ENCODE data around the gene RRP8.
A peak's percentile ranks its signal among the peaks of the same experiment; 100 is the strongest.

Gene RRP8

DNA sequence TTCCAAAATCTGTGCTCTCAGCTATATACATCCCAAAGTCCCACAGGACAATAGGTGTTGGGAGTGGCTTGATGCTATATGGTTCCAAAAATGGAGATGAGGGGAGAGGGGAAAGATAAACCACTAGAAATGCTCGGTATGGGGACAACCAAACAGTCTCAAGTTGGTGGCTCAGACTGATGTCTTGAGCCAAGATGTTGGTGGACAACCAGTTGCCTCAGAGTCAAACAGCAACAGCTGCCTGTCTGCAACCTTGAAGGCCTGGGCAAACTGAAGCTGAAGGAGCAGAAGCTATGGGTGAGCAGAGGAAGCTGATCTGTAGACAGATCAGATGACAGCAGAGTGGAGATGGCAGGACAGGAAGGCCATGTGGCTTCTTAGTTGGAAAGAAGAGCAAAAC is 4.0 kb downstream of the RRP8 start:
- Histone ChIP-seq H3K9me3 (ENCODE audit: control insufficient read depth in 2 of 2, low read length in 2 of 2) (no peaks in the 10 kb centered on the region), H3K4me1 (ENCODE audit: control insufficient read depth, insufficient read depth, low read length) (peaks cover 66% of the 10 kb centered on the region), H3K36me3 (ENCODE audit: control insufficient read depth in 2 of 2, insufficient read depth in 2 of 2, low read length in 2 of 2) (peaks cover 36 to 38% of the 10 kb centered on the region in 2 donors), H3K9ac (ENCODE audit: low read length in 2 of 2) (no peak overlapping the region), H3K4me3 (ENCODE audit: low read length in 2 of 2) (no peak overlapping the region), H3K27ac (ENCODE audit: low read length) (peak overlapping the region; percentile 85), H3K27me3 (ENCODE audit: control insufficient read depth in 1 of 2, insufficient read depth in 2 of 2, low read length in 2 of 2) (no peaks in the 10 kb centered on the region)

DNA sequence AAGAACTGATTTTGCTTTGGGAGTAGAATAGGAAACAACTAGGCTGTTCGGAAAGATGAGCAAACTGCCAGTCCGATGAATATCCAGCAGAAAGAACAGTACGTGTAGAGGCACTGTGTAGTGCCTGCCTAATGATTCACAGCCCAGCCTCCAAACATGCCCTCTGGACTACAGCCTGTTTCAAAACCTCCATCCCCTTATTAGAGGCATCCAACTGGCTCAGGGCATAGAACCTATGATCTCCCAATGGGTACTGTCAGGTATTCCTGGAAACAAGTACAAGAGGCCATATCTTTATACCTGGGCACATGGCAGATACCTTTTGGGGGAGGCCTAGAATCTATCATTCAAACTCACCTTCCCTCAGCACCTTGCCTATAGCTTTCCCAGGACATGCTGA is 4.9 kb downstream of the RRP8 start:
- Histone ChIP-seq H3K4me1 (ENCODE audit: control insufficient read depth, insufficient read depth, low read length) (peaks cover 70% of the 10 kb centered on the region), H3K27ac (ENCODE audit: low read length) (peak overlapping the region; percentile 85), H3K36me3 (ENCODE audit: control insufficient read depth in 2 of 2, insufficient read depth in 2 of 2, low read length in 2 of 2) (peaks cover 36 to 39% of the 10 kb centered on the region in 2 donors)

DNA sequence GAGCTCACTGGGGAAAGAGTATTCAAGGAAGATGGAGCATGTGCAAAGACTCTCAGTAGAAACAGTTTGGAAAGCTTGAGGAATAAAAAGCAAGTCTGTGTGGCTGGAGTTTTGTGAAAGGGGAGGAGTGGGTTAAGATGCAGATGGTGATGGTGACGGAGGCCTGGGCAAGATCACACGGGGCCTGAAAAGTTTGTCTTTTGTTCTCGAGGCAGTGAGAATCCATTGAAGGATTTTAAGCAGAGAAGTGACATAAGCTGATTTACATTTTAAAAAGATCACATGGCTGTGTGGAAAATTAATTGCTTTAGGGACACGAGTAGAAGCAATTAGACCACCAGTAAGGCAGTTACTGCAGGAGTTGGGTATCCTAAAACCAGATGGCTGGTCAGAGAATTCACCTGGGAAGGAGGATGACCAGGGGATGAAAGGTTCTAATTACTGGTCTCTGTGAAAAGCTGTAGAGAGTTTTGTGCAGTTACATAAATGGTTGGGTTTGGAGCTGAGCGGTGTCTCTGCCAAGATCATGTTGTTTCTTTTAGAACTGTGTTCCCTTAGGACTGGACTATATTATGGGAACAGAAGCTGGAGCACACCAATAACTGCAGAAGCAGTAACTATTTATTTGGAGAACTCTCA is 7.1 kb downstream of the RRP8 start:
- Histone ChIP-seq H3K27me3 (ENCODE audit: control insufficient read depth in 1 of 2, insufficient read depth in 2 of 2, low read length in 2 of 2) (no peaks in the 10 kb centered on the region), H3K4me1 (ENCODE audit: control insufficient read depth, insufficient read depth, low read length) (peaks cover 60% of the 10 kb centered on the region), H3K27ac (ENCODE audit: low read length) (peak overlapping the region; percentile 85), H3K36me3 (ENCODE audit: control insufficient read depth in 2 of 2, insufficient read depth in 2 of 2, low read length in 2 of 2) (peaks cover 35 to 37% of the 10 kb centered on the region in 2 donors), H3K9me3 (ENCODE audit: control insufficient read depth in 2 of 2, low read length in 2 of 2) (no peaks in the 10 kb centered on the region), H3K4me3 (ENCODE audit: low read length in 2 of 2) (peak overlapping the region in 1 of 2 donors; percentile 36), H3K9ac (ENCODE audit: low read length in 2 of 2) (peak overlapping the region; percentile 4 to 62)

More for the DNA sequence above, 4.9 kb downstream of the RRP8 start:
- Histone ChIP-seq H3K9ac (ENCODE audit: low read length in 2 of 2) (peak overlapping the region in 1 of 2 donors; percentile 24), H3K4me3 (ENCODE audit: low read length in 2 of 2) (no peak overlapping the region), H3K9me3 (ENCODE audit: control insufficient read depth in 2 of 2, low read length in 2 of 2) (no peaks in the 10 kb centered on the region), H3K27me3 (ENCODE audit: control insufficient read depth in 1 of 2, insufficient read depth in 2 of 2, low read length in 2 of 2) (no peaks in the 10 kb centered on the region)

DNA sequence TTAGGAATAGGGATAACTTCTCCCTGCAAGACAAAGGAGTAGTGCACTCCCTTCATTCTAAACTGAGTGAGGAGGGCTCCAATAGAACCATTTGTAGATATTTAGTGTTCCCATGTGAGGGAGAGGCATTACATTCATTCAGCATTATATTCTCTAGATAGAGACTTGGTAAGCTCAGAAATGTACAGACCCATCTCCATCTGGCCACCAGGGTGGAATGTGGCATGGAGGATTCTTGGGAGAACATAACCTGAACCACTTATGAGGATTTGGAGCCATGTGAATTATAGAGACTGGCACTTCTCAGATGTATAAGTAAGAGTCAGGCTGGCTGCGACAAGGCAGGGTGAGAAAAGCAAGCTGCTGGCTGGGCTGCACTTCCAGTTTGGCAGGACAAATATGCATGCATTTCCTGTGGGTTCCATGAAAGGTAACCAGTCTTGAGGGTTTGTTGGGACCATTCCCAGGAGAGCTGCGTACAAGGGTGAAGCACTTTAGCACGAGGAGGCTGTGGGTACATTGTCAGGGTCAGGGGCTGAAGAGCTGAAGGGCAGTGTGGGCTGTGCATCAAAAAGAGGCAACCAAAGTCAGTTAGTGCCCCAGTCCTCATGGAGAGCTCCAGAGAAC is 9.2 kb downstream of the RRP8 start:
- Histone ChIP-seq H3K9me3 (ENCODE audit: control insufficient read depth in 2 of 2, low read length in 2 of 2) (no peaks in the 10 kb centered on the region), H3K27ac (ENCODE audit: low read length) (peak overlapping the region; percentile 76), H3K36me3 (ENCODE audit: control insufficient read depth in 2 of 2, insufficient read depth in 2 of 2, low read length in 2 of 2) (peaks cover 14 to 16% of the 10 kb centered on the region in 2 donors)

DNA sequence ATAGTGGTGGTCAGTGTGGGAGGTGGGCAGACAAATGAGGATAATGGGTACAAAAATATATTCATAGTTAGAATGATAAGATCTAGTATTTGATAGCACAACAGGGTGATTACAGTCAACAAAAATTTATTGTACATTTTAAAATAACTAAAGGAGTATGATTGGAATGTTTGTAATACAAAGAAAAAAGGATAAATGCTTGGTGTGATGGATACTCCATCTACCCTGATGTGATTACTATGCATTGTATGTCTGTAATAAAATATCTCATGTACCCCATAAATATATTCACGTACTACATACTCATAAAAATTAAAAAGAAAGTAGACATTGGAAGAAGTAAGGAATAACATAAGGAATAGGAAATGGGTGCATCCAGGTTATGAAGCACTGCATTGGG is 15.4 kb downstream of the RRP8 start:
- Histone ChIP-seq H3K36me3 (ENCODE audit: control insufficient read depth in 2 of 2, insufficient read depth in 2 of 2, low read length in 2 of 2) (peaks cover 0 to 5% of the 10 kb centered on the region in 2 donors), H3K9ac (ENCODE audit: low read length in 2 of 2) (peak overlapping the region in 1 of 2 donors; percentile 25), H3K9me3 (ENCODE audit: control insufficient read depth in 2 of 2, low read length in 2 of 2) (peaks cover 0 to 4% of the 10 kb centered on the region in 2 donors), H3K27ac (ENCODE audit: low read length) (peak overlapping the region; percentile 58), H3K4me1 (ENCODE audit: control insufficient read depth, insufficient read depth, low read length) (peaks cover 17% of the 10 kb centered on the region), H3K27me3 (ENCODE audit: control insufficient read depth in 1 of 2, insufficient read depth in 2 of 2, low read length in 2 of 2) (no peaks in the 10 kb centered on the region), H3K4me3 (ENCODE audit: low read length in 2 of 2) (peak overlapping the region in 1 of 2 donors; percentile 36)

More for the DNA sequence above, 9.2 kb downstream of the RRP8 start:
- H3K4me1 ChIP-seq (ENCODE audit: control insufficient read depth, insufficient read depth, low read length) = peaks cover 45% of the 10 kb centered on the region
- H3K9ac ChIP-seq (ENCODE audit: low read length in 2 of 2) = no peak overlapping the region
- no peaks in the 10 kb centered on the region for H3K27me3 ChIP-seq (ENCODE audit: control insufficient read depth in 1 of 2, insufficient read depth in 2 of 2, low read length in 2 of 2)
- H3K4me3 ChIP-seq (ENCODE audit: low read length in 2 of 2) = no peak overlapping the region

DNA sequence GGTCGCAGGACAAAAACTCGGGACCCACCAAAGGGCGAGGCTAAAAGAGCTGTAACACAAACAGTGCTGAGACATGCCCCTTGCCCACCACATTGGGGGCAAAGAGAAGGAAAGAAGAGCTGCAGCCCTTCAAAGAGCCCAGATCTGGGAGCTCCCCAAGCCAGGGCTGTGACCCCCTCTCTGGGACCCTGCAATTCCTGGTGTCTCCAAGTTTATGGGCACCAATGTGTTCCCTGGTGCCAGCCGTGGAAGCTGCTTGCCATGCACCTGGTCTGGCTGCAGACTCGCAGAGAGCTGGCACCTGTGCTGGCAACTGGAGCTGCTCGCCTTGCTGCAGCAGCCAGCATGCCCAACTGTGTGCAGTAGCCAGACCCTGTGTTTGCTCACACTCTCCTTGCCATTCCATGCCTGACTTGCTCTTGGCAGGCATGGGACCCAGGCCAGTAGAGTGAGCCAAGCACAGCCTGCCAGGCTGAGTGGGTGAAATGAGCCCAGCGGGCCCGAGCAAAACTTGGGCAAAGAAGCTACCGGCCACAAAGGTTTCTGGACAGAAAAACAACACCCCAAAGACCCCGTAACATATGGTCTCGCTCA is 16.0 kb downstream of the RRP8 start:
- peak overlapping the region; percentile 3 to 25 for H3K9ac ChIP-seq (ENCODE audit: low read length in 2 of 2)
- H3K4me1 ChIP-seq (ENCODE audit: control insufficient read depth, insufficient read depth, low read length) = peaks cover 17% of the 10 kb centered on the region
- H3K27me3 ChIP-seq (ENCODE audit: control insufficient read depth in 1 of 2, insufficient read depth in 2 of 2, low read length in 2 of 2) = no peaks in the 10 kb centered on the region
- H3K9me3 ChIP-seq (ENCODE audit: control insufficient read depth in 2 of 2, low read length in 2 of 2) = peaks cover 0 to 4% of the 10 kb centered on the region in 2 donors
- peaks cover 0 to 5% of the 10 kb centered on the region in 2 donors for H3K36me3 ChIP-seq (ENCODE audit: control insufficient read depth in 2 of 2, insufficient read depth in 2 of 2, low read length in 2 of 2)
- H3K4me3 ChIP-seq (ENCODE audit: low read length in 2 of 2) = peak overlapping the region; percentile 36
- H3K27ac ChIP-seq (ENCODE audit: low read length) = peak overlapping the region; percentile 58

DNA sequence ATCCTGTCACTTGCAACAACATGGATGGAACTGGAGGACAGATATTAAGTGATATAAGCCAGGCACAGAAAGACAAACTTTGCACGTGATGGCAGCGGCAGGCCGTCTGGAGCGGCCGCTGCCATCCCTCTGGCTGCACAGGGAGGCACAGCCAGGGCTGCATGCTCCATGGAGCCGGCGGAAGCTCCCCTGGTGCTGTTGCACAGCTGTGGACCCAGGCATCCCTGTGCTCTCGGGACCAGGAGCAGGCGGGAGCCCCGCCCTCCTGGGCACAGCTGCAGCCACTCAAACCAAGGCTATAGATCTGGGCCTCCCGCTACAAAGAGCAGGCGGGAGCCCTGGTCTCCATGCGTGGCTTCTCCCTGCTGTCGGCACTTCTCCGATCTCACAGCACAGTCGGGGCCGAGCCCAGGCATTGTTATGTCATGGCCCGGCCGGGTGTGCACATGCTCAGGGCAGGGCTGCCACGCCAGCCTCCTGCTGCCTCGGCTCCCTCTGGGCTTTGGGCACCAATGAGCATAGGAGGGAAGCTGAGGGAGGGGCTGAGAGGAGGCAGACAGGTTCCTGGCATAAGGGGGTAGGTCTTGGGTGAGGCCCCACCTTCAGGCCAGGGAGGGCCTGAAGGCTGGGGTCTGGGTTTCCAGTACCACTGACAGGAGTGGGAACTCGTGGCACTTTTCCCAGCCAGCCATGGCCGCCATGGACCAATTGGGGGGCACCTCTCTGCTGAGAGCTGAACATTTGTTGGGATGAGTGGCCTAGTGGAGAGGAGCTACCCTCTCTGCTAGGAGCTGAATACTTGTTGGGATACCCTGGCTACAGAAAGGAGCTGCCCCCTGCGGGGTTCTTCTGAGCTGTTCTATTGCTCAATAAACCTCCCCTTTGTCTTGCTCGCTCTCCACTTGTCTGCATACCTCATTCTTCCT is 16.7 kb downstream of the RRP8 start:
- Histone ChIP-seq H3K27ac (ENCODE audit: low read length) (peak overlapping the region; percentile 58), H3K9ac (ENCODE audit: low read length in 2 of 2) (no peak overlapping the region), H3K36me3 (ENCODE audit: control insufficient read depth in 2 of 2, insufficient read depth in 2 of 2, low read length in 2 of 2) (no peaks in the 10 kb centered on the region)

DNA sequence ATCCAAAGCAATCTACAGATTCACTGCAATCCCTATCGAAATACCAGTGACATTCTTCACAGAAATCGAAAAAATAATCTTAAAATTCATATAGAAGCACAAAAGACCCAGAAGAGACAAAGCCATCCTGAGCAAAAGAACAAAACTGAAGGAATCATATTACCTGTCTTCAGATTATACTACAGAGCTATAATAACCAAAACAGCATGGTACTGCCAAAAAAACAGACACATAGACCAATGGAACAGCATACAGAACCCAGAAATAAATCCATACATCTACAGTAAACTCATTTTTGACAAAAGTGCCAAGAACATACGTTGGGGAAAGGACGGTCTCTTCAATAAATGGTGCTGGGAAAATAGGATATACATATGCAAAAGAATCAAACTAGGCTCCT is 18.9 kb downstream of the RRP8 start:
- H3K4me3 ChIP-seq (ENCODE audit: low read length in 2 of 2) = no peak overlapping the region

More for the DNA sequence above, 16.7 kb downstream of the RRP8 start:
- H3K27me3 ChIP-seq (ENCODE audit: control insufficient read depth in 1 of 2, insufficient read depth in 2 of 2, low read length in 2 of 2) = no peaks in the 10 kb centered on the region
- peaks cover 0 to 4% of the 10 kb centered on the region in 2 donors for H3K9me3 ChIP-seq (ENCODE audit: control insufficient read depth in 2 of 2, low read length in 2 of 2)
- peak overlapping the region; percentile 22 to 47 for H3K4me3 ChIP-seq (ENCODE audit: low read length in 2 of 2)
- peaks cover 17% of the 10 kb centered on the region for H3K4me1 ChIP-seq (ENCODE audit: control insufficient read depth, insufficient read depth, low read length)

DNA sequence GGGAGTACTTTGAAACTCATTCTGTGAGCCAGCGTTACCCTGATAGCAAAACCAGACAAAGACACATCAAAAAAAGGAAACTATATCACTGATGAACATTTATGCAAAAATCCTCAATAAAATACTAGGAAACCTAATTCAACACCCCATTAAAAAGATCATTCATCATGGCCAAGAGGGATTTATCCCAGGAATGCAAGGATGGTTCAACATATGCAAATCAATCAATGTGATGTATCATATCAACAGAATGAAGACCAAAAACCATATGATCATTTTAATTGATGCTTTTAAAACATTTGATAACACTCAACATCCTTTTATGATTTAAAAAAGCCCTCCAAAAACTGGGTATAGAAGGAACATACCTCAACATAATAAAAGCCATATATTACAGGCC is 19.8 kb downstream of the RRP8 start:
- H3K36me3 ChIP-seq (ENCODE audit: control insufficient read depth in 2 of 2, insufficient read depth in 2 of 2, low read length in 2 of 2) = no peaks in the 10 kb centered on the region
- H3K9ac ChIP-seq (ENCODE audit: low read length in 2 of 2) = no peak overlapping the region
- no peak overlapping the region for H3K27ac ChIP-seq (ENCODE audit: low read length)
- no peak overlapping the region for H3K4me3 ChIP-seq (ENCODE audit: low read length in 2 of 2)
- peaks cover 0 to 4% of the 10 kb centered on the region in 2 donors for H3K9me3 ChIP-seq (ENCODE audit: control insufficient read depth in 2 of 2, low read length in 2 of 2)
- H3K4me1 ChIP-seq (ENCODE audit: control insufficient read depth, insufficient read depth, low read length) = peaks cover 23% of the 10 kb centered on the region
- no peaks in the 10 kb centered on the region for H3K27me3 ChIP-seq (ENCODE audit: control insufficient read depth in 1 of 2, insufficient read depth in 2 of 2, low read length in 2 of 2)

More for the DNA sequence above, 18.9 kb downstream of the RRP8 start:
- Histone ChIP-seq H3K36me3 (ENCODE audit: control insufficient read depth in 2 of 2, insufficient read depth in 2 of 2, low read length in 2 of 2) (no peaks in the 10 kb centered on the region), H3K4me1 (ENCODE audit: control insufficient read depth, insufficient read depth, low read length) (peaks cover 23% of the 10 kb centered on the region), H3K27ac (ENCODE audit: low read length) (no peak overlapping the region), H3K9me3 (ENCODE audit: control insufficient read depth in 2 of 2, low read length in 2 of 2) (peaks cover 0 to 4% of the 10 kb centered on the region in 2 donors), H3K27me3 (ENCODE audit: control insufficient read depth in 1 of 2, insufficient read depth in 2 of 2, low read length in 2 of 2) (no peaks in the 10 kb centered on the region), H3K9ac (ENCODE audit: low read length in 2 of 2) (no peak overlapping the region)

DNA sequence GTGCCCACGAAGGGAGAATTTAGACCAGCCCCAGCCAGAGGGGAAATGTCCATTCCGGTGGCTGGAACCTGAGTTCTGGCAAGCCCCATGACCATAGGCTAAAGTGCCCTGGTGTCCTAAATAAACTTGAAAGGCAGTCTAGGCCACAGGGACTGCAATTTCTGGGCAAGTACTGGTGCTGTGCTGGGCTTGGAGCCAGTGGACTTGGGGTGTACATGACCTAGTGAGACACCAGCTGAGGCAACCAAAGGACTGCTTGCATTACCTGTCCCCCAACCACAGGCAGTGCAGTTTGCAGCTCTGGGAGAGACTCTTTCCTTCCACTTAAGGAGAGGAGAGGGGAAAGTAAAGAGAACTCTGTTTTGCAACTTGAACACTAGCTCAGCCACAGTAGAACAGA is 23.7 kb downstream of the RRP8 start:
- Histone ChIP-seq H3K4me1 (ENCODE audit: control insufficient read depth, insufficient read depth, low read length) (peaks cover 25% of the 10 kb centered on the region), H3K27ac (ENCODE audit: low read length) (no peak overlapping the region), H3K9me3 (ENCODE audit: control insufficient read depth in 2 of 2, low read length in 2 of 2) (peaks cover 0 to 4% of the 10 kb centered on the region in 2 donors), H3K27me3 (ENCODE audit: control insufficient read depth in 1 of 2, insufficient read depth in 2 of 2, low read length in 2 of 2) (no peaks in the 10 kb centered on the region), H3K9ac (ENCODE audit: low read length in 2 of 2) (no peak overlapping the region), H3K36me3 (ENCODE audit: control insufficient read depth in 2 of 2, insufficient read depth in 2 of 2, low read length in 2 of 2) (no peaks in the 10 kb centered on the region), H3K4me3 (ENCODE audit: low read length in 2 of 2) (no peak overlapping the region)
